ENCODE data around the gene APBA1.
A peak's percentile ranks its signal among the peaks of the same experiment; 100 is the strongest.

Gene APBA1

DNA sequence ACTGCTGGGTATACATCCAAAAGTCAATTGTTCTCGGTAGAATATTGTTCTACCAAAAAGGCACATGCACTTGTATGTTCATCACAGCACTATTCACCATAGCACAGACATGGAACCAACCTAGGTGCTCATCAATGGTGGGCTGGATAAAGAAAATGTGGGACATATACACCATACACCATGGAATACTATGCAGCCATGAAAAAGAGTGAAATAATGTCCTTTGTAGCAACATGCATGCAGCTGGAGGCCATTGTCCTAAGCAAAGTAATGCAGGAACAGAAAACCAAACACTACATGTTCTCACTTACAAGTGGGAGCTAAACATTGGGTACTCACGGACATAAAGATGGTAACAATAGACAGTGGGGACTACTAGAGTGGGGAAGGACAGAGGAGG is 145.5 kb downstream of the APBA1 start:
- no peak for DNase-seq (ENCODE audit: low spot score)

DNA sequence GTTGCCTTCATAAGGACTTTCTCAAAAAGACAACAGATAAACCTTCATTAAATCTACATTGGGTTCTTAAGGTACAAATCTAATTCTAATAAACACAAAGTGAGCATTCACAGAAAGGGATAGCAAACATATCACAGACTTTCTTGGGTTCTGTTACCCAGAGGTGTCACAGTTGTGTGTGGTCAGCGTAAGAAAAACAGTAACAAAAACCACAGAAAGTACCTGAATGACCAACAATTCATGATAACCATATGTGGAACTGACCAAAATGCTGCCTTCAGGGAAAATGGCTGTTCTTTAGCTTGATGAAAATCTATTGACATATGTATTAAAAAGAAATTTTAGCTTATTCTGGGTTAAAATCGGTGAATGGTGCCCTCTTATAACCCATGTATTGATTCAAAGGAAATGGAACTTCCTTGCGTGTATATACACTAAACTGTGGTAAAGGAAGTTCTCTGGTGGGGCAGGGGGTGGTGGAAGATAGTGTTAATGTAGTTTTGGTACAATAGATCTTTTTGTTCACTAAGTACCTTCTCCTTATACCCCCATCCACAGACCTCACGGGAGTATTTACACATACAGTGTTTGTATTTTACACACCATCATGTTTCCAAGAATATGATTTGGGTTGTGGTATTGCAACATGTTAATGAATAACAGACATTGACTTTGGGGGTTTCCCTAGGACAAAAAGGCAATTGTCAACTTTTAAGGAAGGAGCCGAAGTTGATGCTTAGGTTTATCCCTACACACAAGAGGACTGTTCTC is 152.5 kb downstream of the APBA1 start:
- no peak for DNase-seq (ENCODE audit: low spot score)

DNA sequence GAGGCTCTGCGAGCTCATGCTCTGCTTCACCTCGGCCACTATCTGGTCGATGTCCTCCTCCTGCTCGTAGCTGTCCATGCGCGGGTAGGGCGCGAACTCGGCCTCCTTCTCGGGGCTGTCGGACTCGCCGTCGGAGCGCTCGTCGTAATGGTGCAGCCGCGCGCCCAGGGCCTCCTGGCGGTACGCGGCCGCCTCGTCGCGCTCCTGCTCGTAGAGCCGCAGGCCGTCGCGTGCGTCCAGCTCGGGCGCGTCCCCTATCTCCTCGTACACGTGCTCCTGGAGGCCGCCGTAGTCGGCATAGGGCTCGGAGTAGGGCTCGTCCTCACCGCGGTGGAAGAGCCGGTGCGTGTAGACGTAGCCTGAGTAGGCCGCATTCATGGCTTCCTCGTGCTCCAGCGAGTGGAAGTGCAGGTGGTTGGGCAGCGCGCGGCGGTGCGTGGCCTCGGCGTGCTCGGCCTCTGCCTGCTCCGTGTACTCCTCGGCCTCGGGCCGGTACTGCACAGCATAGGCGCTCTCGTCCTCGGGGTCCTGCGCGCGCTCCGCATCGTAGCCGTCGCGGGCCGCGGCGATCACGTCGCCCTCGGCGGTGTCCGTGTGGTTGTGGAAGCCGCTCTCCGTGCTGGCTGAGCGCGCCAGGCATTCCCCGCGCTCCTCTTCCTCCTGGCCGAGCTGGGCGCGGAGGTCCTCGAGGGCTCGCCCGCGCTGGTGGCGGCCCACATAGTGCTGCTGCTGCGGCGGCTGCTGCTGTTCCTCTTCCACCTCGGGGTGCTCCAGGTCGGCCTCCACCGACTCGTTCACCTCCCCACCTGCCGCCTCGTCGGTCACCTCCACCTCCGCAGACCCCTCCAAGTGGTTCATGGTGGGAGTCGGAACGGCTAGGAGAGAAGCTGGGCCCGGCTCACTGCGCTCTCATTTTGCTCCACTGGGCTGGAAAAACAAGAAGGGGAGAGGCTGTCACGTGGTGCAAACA is 155.5 kb downstream of the APBA1 start:
- DNase-seq (ENCODE audit: low spot score) = no peak

DNA sequence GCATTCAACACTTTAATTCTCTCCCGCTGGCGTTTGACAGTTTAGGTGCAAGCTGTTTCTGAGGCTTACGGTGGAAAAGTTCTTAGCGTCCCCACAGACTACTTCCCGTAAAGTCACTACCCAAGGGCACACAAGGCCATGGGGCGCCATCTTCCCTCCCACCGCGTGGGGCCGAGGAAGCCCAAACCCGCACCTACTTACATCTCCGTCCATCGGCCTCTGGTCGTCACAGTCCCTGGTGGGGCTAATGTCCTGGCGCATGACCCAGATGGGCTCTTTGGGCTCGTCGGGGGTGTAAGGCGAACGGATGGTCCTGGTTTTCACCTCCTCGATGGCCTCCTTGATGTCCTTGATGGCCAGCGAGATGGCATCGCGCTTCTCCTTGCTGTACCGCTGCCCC is 156.4 kb downstream of the APBA1 start:
- DNase-seq (ENCODE audit: low spot score) = no peak

DNA sequence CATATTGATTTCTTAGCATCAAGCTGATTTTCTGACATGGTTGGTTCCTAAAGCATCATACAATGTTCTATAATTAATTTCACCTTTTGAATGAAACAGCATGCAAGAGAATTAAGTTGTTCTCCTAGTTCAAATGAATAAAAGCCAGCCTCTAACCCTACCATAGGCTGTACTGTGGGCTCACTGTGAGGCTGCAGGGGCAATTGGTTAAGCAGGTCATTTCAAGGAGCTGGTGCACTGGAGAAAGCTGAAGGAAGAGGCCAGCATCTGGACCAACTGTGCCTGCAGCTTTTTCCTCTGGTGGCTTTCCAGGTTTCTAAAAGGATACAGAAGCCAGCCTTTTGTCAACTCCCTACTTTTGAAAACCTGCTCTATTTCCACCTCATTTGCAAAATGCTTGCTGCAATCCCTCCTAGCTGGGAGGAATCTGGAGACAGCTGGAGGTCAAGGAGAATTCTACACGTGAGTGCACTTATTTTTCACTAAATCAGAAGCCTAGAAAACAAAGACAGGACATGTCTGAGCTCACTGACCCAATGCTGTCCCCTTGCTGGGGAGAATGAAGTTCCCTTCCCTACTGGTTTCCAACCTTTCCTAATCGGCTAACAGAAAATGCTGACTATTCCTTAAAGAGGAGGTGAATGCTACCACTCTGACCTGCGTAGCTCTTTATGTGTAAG is 158.9 kb downstream of the APBA1 start:
- DNase-seq (ENCODE audit: low spot score) = no peak

DNA sequence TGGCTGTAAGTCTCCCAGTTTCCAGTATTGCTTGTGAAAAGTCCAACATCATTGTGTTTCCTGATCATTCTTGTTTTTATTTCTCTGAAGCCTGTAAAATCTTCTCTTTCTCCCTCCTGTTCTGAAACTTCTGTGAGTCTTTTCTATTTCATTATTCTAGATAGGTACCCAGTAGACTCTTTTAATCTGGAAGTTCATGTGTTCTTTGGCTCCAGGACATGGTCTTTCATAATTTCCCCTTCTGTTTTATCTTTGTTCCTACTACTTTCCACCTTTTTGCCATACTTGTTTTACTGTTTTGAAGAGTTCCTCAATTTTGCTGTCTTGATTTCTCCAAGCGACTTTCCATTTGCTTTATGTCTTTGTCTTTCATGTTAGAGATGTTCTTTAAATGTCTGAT is 168.1 kb downstream of the APBA1 start:
- no peak for DNase-seq (ENCODE audit: low spot score)

DNA sequence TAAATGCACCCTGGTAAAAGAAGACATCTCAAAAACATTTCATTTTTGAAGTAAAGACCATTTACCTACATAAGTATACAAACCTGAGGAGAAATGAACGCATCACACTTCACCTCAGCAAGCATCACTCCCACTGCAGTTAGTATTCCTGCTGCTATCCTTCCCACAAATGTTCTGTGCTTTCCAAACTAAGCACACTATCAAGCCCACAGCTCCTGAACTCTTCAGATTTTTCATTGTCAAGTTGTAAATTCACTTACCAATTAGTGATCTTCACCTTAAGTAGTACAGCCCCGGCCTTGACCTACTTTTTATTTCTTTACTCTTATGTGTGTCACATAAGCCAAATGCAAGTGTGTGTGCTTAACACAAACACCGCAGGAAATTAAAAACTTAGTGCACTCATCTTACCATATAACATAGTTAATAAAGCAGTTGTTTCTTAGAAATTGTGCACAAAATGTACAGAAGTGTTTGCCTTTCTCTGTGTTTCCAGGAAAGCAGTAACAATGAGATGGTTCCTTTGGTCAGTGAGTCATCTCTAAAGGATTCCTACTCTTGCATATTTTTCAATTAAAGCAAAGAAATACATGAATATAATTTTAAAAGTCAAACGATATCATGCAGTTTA is 169.4 kb downstream of the APBA1 start:
- peak; percentile 51 for DNase-seq (ENCODE audit: low spot score)

DNA sequence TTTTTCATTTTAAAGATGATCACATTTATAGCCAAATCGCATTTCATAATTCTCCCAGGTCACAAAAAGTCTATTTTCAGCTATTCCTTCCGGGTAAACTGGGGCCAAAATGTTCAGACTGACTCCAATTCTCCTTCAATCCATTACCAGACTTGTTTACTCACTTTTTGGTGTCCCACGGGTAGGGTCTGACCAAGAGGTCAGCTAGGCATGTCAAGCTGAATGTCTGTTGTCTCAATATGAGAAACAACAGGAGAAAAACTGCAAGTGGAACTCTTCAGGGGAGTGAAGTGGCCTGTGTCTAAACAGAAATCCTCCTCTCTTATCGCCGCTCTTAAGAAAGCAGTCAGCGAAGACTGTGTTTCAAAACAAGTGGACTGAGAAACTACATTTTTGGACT is 171.3 kb downstream of the APBA1 start:
- DNase-seq (ENCODE audit: low spot score) = no peak

DNA sequence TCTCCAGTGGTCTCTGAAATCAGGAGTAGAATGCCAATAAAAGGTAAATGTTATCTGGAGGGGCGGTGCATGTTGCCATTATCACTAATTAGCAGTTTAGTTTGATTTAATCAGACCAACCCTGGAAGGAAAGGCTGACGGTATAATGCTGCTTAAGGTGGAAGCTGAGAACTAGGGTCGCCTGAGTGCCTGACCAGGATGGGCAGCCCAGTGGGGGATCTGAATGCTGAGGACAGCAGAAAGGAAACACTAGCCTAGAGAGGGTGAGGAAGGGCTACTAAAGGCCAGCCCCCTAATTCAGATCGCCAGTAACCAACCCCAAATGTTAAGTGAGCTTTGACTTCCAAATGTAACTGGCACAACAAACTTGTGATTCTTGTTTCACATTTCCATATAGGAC is 172.2 kb downstream of the APBA1 start:
- no peak for DNase-seq (ENCODE audit: low spot score)

DNA sequence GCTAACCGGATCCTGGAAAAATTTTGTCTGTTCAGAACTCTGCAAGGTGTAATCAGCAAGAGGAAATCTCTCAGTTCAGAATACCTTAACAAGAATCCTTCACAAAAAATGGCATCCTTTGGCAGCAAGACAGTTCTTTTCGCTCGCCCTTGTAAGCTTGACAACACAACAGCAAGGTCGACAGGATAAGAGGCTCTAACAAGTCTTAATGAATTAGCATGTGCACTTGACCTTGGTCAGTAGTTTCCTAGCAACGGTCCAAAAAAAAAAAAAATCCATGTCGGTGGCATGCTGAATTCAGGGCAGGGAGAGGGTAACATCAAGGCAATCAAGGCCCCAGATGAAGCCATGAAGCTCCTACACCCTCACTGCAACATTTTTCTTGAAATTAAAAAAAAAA is 172.8 kb downstream of the APBA1 start:
- DNase-seq (ENCODE audit: low spot score) = no peak

DNA sequence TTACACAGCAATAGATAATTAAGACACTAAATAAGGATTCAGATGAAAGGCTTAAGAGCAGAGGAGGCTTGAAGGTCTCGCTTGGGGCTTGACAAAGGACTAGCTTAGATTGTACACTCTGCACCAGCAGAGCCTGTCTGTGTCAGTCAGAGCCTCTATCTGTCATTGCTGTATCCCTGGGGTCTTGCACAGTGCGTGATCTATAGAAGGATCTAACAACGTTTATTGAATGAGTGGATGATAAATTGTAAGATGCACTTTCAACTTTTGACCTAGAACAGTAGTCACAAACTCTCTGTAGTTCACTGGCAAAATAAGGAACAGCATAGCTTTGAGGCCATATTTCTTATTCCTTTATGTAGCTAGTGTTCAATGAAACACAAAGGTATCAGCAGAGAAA is 173.7 kb downstream of the APBA1 start:
- no peak for DNase-seq (ENCODE audit: low spot score)

DNA sequence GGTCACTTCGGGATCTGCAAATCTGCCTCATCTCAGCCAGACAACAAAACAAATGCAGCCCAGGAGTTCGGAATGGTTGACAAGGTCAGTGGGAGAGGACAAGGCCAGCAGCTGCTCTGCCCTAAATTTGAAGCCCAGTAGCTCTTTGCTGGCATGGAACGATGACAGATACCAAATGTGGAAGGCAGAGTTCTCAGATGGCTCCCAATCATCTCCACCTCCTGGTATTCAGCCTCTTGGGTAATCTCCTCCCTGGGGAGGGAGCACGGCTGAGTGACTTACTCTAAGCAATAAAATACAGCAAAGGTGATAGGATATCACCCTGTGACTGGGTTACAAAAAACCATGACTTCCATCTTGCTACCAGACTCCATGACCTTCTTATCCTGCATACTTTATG is 174.4 kb downstream of the APBA1 start:
- DNase-seq (ENCODE audit: low spot score) = no peak

DNA sequence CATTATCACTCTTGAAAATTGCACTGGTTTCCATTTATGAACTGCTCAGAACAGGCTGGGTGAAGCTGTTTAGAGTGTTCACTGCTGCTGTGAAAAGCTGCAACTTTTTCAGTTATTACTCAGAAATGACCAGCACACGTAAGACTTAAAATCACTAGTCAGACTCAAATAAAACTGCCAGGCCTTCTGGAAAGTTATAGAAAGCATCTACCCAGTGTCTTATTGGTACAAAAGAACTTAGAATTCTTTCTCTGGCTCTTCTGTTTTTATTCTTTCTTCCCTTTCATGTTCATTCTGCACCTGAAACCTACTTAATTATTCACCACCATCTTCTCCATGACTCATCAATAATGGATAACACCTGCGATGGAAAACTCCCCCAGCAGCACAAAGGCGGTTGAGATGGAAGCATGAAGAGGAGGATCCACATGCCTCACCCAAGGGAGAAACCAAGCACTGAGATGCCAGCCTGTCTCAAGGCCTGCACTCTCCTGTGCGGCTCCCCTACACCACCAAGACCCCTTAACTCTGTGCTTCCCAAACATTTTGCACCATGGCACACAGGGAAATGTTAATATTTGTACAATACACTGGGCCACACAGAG is 175.2 kb downstream of the APBA1 start:
- DNase-seq (ENCODE audit: low spot score) = no peak

DNA sequence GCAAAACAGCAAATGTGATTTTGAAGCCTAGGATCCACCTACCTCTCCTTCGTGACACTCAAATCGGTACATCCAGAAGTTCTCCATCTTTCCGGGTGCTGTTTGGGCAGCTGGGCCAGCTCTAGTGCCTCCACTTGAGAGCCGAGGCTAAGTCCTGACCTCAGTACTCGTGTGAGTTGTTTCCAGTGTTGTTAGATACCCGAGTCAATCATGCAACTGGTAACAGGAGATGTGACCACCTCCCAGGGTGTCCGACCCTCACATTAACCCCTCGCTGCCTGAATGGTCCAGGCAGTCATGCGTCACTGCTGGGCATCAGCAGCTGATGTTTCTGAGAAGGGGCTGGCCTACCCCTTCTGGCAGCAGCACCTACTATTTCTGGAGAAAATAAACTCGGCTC is 176.9 kb downstream of the APBA1 start:
- no peak for DNase-seq (ENCODE audit: low spot score)

DNA sequence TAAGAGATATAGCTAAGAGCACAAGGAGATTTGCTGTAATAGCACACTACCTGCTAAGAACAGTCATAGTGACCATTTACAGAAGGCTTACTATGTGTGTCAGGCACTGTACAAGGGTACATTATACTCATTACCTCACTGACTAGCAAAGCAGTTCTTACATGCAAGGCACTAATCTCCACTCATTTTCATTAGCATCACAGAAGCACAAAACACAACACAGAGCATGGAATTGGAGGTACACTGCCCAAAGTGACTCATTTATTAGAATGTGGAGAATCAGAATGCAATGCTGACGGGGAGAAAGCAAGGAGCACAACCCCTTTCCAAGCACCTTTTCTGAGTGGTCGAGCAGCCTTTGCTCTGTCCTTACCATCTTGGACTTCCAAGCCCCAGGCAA is 177.4 kb downstream of the APBA1 start:
- no peak for DNase-seq (ENCODE audit: low spot score)

DNA sequence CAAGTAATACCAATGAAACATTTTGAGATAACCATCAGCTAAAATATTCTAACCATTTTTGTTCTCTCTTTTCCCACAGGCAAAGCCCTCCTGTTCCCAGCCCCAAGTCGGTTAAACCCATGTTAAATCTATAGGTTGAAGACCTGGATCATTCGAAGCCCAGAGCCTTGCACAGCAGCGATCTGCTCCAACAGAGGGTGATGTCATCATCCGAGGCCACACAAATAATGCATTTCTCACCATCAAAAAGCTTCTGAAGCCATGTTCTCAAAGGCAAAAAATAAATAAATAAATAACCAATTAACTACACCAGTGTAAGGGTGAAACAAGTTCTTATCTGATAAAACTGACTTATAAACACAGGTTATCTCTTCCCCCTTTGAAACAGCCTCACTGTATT is 178.0 kb downstream of the APBA1 start:
- DNase-seq (ENCODE audit: low spot score) = no peak

DNA sequence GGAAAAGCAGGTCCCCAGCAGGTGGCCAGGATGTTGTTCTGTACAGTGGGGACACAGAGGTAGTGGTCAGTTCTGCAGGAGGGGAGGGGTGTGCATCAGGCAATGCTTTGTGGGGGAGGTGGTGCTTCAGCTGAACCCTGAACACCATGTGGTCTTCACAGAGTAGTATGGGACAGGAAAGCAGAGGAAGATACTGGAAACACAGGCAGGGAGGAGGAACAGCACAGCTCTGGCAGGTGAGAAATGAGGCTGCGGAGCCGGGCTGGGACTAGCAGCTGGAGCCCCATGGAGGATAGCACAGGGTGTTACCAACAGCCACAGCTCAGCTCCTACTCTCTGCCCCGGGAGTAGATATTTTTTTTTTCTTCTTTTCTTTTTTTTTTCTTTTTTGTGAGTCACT is 185.7 kb downstream of the APBA1 start:
- DNase-seq (ENCODE audit: low spot score) = no peak

DNA sequence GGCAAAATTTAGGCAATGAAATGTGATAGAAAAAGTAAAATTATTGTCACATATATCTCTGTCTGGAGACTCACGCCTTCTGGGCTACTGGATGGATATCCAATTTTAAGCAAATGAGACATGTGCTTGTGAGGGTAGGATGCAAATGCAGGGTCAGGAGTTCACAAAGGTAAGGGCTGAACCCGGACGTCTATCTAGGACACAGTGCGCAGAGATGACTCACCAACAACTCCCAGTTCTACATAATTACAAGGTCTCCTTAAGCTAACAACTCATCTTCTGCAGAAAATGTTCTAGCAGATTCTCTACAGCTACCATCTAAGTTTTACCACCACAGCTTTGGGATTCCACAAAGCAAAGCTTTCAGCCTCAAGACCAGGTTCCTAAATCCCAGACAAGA is 186.7 kb downstream of the APBA1 start:
- DNase-seq (ENCODE audit: low spot score) = no peak

DNA sequence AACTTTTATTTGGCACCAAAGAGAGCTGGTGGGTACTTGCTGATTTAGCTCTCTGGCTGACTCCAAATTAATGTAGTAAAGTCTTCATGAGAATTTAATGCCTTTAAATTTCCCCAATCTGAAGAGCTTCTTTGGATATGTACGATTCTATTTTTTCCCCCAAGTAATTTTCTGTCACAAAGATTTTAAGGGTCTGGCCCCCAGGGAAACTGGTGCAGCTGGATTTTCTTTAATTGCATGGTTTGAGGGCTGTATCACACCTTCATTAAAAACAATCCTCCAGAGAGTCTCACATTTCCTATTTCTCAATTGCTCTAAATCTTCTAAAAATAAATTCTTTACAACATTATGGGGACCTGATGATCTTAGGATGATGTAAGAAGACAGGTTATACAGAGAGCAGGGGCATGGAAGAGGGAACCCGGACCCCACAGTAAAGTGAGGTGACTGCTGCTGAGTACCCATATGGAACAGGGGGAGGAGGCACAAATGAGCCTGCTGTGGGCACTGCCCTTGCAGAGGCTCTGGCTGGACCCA is 188.2 kb downstream of the APBA1 start:
- no peak for DNase-seq (ENCODE audit: low spot score)

DNA sequence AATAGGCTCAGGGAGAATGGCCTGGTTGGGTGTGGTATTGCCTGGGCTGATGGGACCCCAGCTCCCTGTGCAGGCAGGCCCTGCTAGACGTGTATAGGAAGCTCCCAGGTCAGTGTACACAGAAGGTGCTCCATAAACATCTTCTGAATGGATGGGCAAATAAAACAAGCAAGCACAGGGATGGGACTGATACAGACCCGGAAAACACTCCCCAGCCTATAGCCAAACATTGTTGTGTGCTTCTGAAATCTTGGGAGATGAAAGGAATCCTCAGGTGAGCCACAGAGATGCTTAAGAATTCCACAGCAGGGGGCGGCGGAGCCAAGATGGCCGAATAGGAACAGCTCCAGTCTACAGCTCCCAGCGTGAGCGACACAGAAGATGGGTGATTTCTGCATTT is 195.4 kb downstream of the APBA1 start:
- no peak for DNase-seq (ENCODE audit: low spot score)

DNA sequence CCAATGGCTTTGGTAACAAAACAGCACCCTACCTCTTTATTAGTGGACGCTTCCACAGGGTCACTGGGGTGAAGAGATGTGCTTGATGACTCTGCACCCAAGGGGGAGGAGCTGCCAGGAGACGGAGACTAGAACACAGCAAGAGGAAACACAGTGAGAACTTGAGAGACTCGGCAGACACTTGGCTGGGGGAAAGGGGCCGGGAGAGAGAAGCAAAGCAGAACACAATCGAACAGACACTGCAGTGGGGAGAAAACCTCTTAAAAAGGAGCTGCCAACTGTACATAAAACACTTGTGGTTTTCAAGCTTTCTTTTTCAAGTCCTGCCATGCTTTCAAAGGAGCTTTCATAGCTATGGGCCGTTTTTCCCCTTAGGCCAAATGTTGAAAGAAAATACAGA is 196.2 kb downstream of the APBA1 start:
- no peak for DNase-seq (ENCODE audit: low spot score)

DNA sequence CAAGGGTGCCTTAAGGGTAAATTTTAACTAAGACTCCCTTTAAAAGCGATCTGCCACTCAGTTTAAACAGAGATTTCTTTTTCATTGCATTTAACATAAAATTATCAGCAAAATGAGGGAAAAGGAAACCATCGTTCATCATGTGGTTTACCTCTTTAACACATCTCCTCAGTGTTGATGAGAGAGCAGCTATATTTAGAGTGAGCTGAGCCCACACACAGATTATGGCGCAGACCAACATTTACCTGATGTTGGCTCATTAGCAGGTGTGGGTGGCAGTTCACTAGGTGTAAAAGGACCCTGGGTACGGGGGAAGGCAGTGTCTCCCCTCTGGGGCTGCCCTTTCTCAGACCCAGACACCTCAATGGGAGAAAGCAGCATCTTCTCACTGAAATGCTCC is 197.3 kb downstream of the APBA1 start:
- DNase-seq (ENCODE audit: low spot score) = no peak
